Inflammatory macrophage (primary cell): ENCODE results near the gene IPO9.

Source experiments
- DNase-seq, 2 donors: peaks; one replicate each; pipeline ENCODE4 v3.0.0-alpha.2; 2020 to 2022
- total RNA-seq, 18 experiments: gene quantifications; one replicate each; lab custom pipeline; 2026; ENCODE audit warnings: mixed read lengths in 6 of 18, inconsistent platforms in 2 of 18; lab: John Stamatoyannopoulos, UW

IPO9 gene
- 28.2 to 87.5 (median 66.9) reads per million in 18 experiments for total RNA-seq

GRCh38 chr1:201828820-201829774 is at the start of gene IPO9:
Gene IPO9, plus strand, starts transcription at chr1:201829157. Its CDS starts 53 bp downstream, at chr1:201829210.
- DNase-seq: peak; percentile 96

- DNase-seq: no peak
Observed at GRCh38 chr1:201779351-201779880, 49.5 kb upstream of the IPO9 start.

DNA sequence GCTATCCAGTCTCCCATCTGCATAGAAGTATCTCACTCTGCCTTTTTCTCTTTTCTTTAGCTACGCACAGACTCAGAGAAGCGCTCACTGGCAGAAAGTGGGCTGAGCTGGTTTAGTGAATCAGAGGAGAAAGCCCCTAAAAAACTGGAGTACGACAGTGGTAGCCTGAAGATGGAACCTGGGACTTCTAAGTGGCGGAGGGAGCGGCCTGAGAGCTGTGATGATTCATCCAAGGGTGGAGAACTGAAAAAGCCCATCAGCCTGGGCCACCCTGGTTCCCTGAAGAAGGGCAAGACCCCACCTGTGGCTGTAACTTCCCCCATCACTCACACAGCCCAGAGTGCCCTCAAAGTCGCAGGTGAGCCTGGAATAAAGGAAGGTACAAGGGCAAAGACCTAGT is 48.0 kb upstream of the IPO9 start:
- no peak for DNase-seq

DNA sequence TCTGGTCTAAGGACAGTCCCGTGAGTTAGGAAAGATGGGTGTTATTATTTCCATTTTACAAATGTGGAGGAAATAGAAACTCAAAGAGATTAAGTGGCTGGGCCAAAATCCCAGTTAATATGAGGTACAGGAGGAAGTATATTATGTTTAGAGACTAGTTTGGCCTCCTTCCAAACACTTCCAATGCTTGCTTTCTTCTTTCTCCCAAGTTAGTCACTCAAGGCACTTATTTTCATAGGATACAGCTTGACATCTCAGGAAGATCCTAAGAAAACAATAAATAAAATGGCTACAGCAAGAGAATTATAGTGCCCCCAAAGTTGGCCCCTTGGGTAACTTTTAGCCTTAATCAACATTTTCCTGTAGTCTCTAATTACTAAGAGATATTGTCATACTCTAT is 47.5 kb upstream of the IPO9 start:
- no peak for DNase-seq

DNA sequence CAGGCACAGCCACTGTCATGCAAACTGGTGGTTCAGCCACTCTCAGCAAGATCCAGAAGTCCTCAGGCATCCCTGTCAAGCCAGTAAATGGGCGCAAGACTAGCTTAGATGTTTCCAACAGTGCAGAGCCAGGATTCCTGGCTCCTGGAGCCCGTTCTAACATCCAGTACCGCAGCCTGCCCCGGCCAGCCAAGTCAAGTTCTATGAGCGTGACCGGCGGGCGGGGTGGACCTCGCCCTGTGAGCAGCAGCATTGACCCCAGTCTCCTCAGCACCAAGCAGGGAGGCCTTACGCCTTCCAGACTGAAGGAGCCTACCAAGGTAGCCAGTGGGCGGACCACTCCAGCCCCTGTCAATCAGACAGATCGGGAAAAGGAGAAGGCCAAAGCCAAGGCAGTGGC is 46.6 kb upstream of the IPO9 start:
- no peak for DNase-seq

- no peak for DNase-seq
Observed at GRCh38 chr1:201783058-201783457, 45.9 kb upstream of the IPO9 start.

- no peak for DNase-seq
Observed at GRCh38 chr1:201783572-201783971, 45.4 kb upstream of the IPO9 start.

DNA sequence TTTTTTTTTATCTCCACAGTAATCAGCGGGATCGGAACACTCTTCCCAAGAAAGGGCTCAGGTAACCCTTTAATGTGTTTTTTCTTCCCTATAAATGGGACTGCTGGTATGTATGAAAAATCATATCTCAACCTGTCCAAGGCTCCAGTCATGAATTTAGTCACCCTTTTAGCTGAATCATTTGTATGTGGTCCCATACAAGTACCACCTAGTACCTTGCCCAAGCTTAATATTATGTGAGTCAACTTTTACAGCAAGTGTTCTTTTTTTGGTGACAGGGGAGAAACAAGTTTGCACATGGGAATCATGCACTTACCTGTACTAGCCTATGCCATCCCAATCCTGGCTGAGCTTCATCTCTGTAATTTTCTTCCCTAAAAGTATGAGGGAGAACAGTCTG is 43.7 kb upstream of the IPO9 start:
- no peak for DNase-seq

- no peak for DNase-seq
Observed at GRCh38 chr1:201786824-201787223, 42.1 kb upstream of the IPO9 start.

DNA sequence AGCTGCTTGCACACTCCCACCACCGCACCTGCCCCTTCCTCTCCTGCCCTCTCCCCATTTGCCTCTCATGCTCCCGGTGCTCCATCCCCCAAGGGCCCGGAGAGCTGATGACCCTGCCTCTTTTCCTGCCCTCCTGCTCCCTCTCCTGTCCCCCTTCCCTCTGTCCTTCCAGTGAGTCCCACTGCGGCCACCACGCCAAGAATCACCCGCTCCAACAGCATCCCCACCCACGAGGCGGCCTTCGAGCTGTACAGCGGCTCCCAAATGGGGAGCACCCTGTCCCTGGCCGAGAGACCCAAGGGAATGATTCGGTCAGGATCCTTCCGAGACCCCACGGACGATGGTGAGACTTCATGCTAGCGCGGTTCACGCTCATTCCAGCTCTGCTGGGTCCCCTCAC is 40.7 kb upstream of the IPO9 start:
- no peak for DNase-seq

- DNase-seq: no peak
Observed at GRCh38 chr1:201789245-201789644, 39.7 kb upstream of the IPO9 start.

GRCh38 chr1:201790261-201790660 is 38.7 kb upstream of the IPO9 start:
- DNase-seq: no peak

GRCh38 chr1:201791051-201791778 is 37.7 kb upstream of the IPO9 start:
- peak in 1 of 2 donors; percentile 41 for DNase-seq

GRCh38 chr1:201791779-201792173 is 37.2 kb upstream of the IPO9 start:
- peak; percentile 19 to 44 for DNase-seq

- peak; percentile 83 to 84 for DNase-seq
Observed at GRCh38 chr1:201792534-201793305, 36.2 kb upstream of the IPO9 start.

DNA sequence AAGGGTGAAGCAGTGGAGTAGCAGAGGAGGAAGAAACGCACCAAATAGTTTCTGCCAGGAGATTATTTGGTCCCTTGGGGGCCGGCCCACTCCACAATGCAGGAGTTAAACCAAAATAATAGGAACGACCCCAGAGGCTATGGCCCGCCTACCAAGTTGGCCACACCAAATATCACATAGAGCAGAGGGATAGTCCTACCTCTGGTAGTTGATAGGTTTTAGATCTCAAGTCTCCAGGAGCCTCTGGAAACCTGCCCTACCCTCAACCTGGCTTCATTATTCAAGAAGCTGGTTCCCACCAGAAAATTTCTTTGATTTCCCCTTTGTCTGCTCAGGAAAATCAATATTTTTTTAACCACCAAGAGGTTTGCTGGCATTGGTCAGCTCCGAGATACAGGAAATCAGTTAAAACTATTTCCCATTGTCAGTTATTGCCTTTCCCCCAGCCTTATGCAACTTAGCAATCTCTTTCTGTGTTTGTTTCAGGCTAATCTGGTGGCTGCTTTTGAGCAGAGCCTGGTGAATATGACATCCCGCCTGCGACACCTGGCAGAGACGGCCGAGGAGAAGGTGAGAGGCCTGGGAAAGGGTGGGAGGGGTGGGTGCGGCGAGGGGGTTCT is 35.5 kb upstream of the IPO9 start:
- no peak for DNase-seq

DNA sequence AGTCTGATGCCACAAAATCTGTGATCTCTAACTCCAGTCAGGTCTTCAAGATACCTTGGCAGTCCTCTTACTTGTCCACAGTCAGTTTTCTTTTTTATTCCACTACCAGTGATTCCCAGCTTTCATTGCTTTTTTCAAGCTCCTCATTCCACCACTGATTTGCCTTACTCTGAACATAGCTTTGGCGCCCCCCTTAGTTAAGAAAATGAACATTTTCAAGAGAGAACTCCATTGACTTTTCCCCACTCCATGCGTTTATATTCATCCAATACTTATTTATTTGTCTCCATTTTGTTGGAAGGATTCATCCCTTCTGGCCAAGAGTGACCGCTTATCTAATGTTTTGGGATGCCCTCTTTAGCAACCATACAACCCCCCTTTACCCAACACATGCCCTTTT is 33.9 kb upstream of the IPO9 start:
- DNase-seq: peak; percentile 26 to 37

DNA sequence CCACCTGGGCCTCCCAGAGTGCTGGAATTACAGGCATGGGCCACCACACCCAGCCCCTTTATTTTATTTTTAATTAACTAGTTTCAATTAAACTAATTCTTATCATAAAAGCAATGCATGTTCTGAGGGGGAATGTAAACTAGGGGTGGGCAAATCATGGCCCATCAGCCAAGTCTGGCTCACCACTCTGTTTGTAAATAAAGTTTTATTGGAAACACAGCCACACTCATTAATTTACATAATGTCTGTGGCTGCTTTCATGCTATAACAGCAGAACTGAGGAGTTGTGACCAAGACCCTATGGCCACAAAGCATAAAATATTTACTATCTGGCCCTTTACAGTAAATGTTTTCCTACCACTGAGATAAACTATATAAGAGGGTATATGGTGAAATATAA is 28.7 kb upstream of the IPO9 start:
- no peak for DNase-seq

DNA sequence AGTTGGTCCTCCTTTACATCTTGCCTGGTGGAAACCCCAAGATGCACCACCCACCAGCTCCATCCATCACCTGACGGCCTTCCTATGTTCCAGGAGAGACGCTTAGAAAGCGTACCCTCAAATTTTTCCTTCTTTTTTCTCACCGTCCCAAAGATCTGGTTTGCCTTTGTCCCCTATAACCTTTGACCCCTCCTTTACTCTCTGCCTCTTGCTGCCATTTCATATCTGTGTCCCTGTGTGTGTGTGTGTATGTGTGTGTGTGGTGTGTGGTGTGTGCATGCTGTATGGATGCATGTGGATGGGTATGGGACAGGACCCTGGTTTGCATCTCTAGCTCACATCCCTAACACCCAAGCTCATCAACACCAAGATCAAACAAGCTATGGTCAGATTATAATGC is 22.2 kb upstream of the IPO9 start:
- DNase-seq: no peak

GRCh38 chr1:201807958-201808632 is 20.9 kb upstream of the IPO9 start:
- no peak for DNase-seq

DNA sequence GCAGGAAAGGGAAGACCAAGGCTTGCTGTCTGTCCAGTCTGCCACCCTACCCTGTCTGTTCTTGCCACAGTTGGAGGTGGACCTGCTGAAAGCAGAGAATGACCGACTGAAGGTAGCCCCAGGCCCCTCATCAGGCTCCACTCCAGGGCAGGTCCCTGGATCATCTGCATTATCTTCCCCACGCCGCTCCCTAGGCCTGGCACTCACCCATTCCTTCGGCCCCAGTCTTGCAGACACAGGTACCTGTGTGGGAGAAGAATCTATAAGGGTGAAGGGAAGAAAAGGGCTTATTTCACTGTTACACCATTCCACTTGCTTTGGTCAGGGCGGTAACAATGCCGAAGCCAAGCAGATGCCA is 20.3 kb upstream of the IPO9 start:
- DNase-seq: no peak

DNA sequence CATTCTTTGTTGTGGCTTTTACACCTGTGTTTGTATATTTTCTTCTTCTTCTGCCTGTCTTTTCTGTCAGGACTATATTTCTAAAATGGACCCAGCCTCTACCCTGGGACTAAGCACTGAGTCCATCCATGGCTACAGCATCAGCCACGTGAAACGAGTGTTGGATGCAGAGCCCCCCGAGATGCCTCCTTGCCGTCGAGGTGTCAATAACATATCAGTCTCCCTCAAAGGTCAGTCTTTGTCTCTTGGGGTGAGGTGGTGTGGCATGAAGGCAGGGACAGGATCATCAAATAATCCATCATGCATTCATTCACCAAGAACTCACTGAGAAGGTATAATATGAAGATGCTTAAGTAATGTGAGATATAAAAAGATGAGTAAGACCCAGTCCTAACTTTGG is 19.1 kb upstream of the IPO9 start:
- no peak for DNase-seq
